HCT116 (cell line): ENCODE data around the gene FOXD1. TPM values are rescaled to one million over a fixed set of nuclear protein-coding genes. Genes with fewer than 3 reads are reported as not detected.

Experiments used
- ATAC-seq: fragments of 200-7000 bp; cut with Tn5 transposase; 2 replicates; pipeline ENCODE4 v1.9.1; 2020; ENCODE audit warnings: mild to moderate bottlenecking, moderate library complexity
- Bru-seq: library from RNA; stranded (reverse); fragments of 400-500 nt; gene quantifications from one replicate; lab custom pipeline; 2021; lab: Mats Ljungman, UMichigan
- BruChase-seq, 2 experiments: library from RNA; stranded (reverse); fragments of 400-500 nt; gene quantifications; one replicate each; lab custom pipeline; 2021; lab: Mats Ljungman, UMichigan
- BruUV-seq: library from RNA; stranded (reverse); fragments of 400-500 nt; replicated peaks from 2 replicates; lab custom pipeline; 2021; lab: Mats Ljungman, UMichigan
- CTCF ChIA-PET: fragments of 300-600 bp; sonication (Branson Sonifier 250); formaldehyde crosslinking; loops from one replicate; lab custom pipeline; 2021; ENCODE audit warnings: antibody characterized with exemption; lab: Charles Lee
- POLR2A ChIA-PET: fragments of 300-600, 350-600 bp; sonication (Branson Sonifier 250); formaldehyde crosslinking; loops from one replicate; lab custom pipeline; 2021; ENCODE audit warnings: antibody characterized with exemption; lab: Charles Lee
- RAD21 ChIA-PET, 2 experiments: fragments of 300-600 bp; sonication (Branson Sonifier 250); formaldehyde crosslinking; loops; one replicate each; lab custom pipeline; 2023; ENCODE audit warnings: low total read pairs in 2 of 2; ENCODE audit not compliant: uncharacterized antibody in 2 of 2, unreplicated experiment in 2 of 2, low non-redundant PET in 1 of 2; lab: Charles Lee
- DNase-seq: peaks from one replicate; pipeline ENCODE4 v3.0.0-alpha.2; 2010; ENCODE audit warnings: low read depth, low spot score
- H2AFZ ChIP-seq: fragments of 200-600 bp; shearing (Covaris generic), sonication (generic); 2 replicates; pipeline ENCODE4 v1.6.1; 2017; ENCODE audit warnings: low read depth, mixed run types, mixed read lengths, antibody characterized with exemption, low read length; ENCODE audit not compliant: poor library complexity, severe bottlenecking
- H3K27ac ChIP-seq: 2 replicates; pipeline ENCODE4 v1.5.1; 2012; ENCODE audit warnings: low read depth, low read length
- H3K27me3 ChIP-seq: fragments of 200-600 bp; sonication (generic); 2 replicates; pipeline ENCODE4 v1.6.1; 2016; ENCODE audit warnings: mixed run types, low read length, mixed read lengths; ENCODE audit not compliant: insufficient read depth
- H3K36me3 ChIP-seq, 2 experiments: fragments of 200-500 bp in 1 of 2; fragments of 200-600 bp in 1 of 2; sonication (Bioruptor generic) in 1 of 2; sonication (generic) in 1 of 2; 2 replicates each; pipeline versions ENCODE4 v1.5.1 to v1.6.1; 2014 to 2016; ENCODE audit warnings: low read length in 2 of 2, inconsistent platforms in 1 of 2, mixed read lengths in 1 of 2, mixed run types in 1 of 2; ENCODE audit not compliant: insufficient read depth in 2 of 2, control insufficient read depth in 1 of 2
- H3K4me1 ChIP-seq, 2 experiments: fragments of 200-600 bp in 1 of 2; sonication (generic) in 1 of 2; 2 replicates each; pipeline versions ENCODE4 v1.5.1 to v1.6.1; 2012 to 2017; ENCODE audit warnings: low read length in 2 of 2, inconsistent platforms in 1 of 2, mild to moderate bottlenecking in 1 of 2, mixed read lengths in 1 of 2, mixed run types in 1 of 2, moderate library complexity in 1 of 2; ENCODE audit not compliant: insufficient read depth in 2 of 2, control insufficient read depth in 1 of 2
- H3K4me2 ChIP-seq: fragments of 200-600 bp; sonication (generic); 2 replicates; pipeline ENCODE4 v1.6.1; 2017; ENCODE audit warnings: mixed run types, low read length, mixed read lengths
- H3K4me3 ChIP-seq, 2 experiments: fragments of 200-600 bp in 1 of 2; sonication (generic) in 1 of 2; replicated peaks in 1 of 2; 2 replicates each; pipeline ENCODE4 v1.5.1; 2011 to 2016; ENCODE audit warnings: low read length in 2 of 2, control low read depth in 1 of 2, low read depth in 1 of 2, mild to moderate bottlenecking in 1 of 2, mixed read lengths in 1 of 2, mixed run types in 1 of 2
- H3K79me2 ChIP-seq: fragments of 200-600 bp; sonication (generic); 2 replicates; pipeline ENCODE4 v1.6.1; 2017; ENCODE audit warnings: mild to moderate bottlenecking, mixed run types, low read length, moderate library complexity, mixed read lengths; ENCODE audit not compliant: insufficient read depth
- H3K9ac ChIP-seq: fragments of 200-600 bp; sonication (generic); 2 replicates; pipeline ENCODE4 v1.6.1; 2016; ENCODE audit warnings: low read length, mixed read lengths
- H3K9me2 ChIP-seq: fragments of 200-600 bp; sonication (generic), shearing (Covaris generic); 2 replicates; pipeline ENCODE4 v1.6.1; 2017; ENCODE audit warnings: mixed run types, mild to moderate bottlenecking, moderate library complexity; ENCODE audit not compliant: insufficient read depth
- H3K9me3 ChIP-seq, 2 experiments: fragments of 200-500 bp in 1 of 2; fragments of 200-600 bp in 1 of 2; sonication (Bioruptor generic) in 1 of 2; sonication (generic) in 1 of 2; 2 replicates each; pipeline ENCODE4 v1.6.1; 2014 to 2017; ENCODE audit warnings: low read length in 2 of 2, mixed read lengths in 2 of 2, inconsistent platforms in 1 of 2, low read depth in 1 of 2, mild to moderate bottlenecking in 1 of 2, mixed run types in 1 of 2, moderate library complexity in 1 of 2; ENCODE audit not compliant: control insufficient read depth in 1 of 2, insufficient read depth in 1 of 2
- H4K20me1 ChIP-seq: fragments of 200-600 bp; sonication (generic), shearing (Covaris generic); 2 replicates; pipeline ENCODE4 v1.6.1; 2017; ENCODE audit warnings: mixed run types, mild to moderate bottlenecking, moderate library complexity; ENCODE audit not compliant: insufficient read depth
- CBX3 ChIP-seq: IDR thresholded peaks from 2 replicates; pipeline ENCODE4 v1.6.1; 2012; ENCODE audit warnings: low read depth
- CEBPB ChIP-seq: IDR thresholded peaks from 2 replicates; pipeline ENCODE4 v1.6.1; 2012; ENCODE audit warnings: low read depth
- EGR1 ChIP-seq: IDR thresholded peaks from 2 replicates; pipeline ENCODE4 v1.6.1; 2012; ENCODE audit warnings: low read depth
- EZH2 ChIP-seq: fragments of 200-600 bp; sonication (generic); IDR thresholded peaks from 2 replicates; pipeline ENCODE4 v1.6.1; 2017; ENCODE audit warnings: antibody characterized with exemption, mixed run types
- FOSL1 ChIP-seq: IDR thresholded peaks from 2 replicates; pipeline ENCODE4 v1.6.1; 2012; ENCODE audit warnings: low read depth
- JUND ChIP-seq: IDR thresholded peaks from 2 replicates; pipeline ENCODE4 v1.6.1; 2012
- POLR2A ChIP-seq: IDR thresholded peaks from 2 replicates; pipeline ENCODE4 v1.7.0; 2011; ENCODE audit warnings: borderline replicate concordance; ENCODE audit not compliant: insufficient read depth, insufficient read length; ENCODE audit errors: extremely low read depth
- POLR2AphosphoS5 ChIP-seq: IDR thresholded peaks from 2 replicates; pipeline ENCODE4 v1.6.1; 2011; ENCODE audit warnings: mild to moderate bottlenecking, low read depth, low read length, moderate library complexity
- RAD21 ChIP-seq: IDR thresholded peaks from 2 replicates; pipeline ENCODE4 v1.6.1; 2012; ENCODE audit warnings: low read depth, mild to moderate bottlenecking
- SRF ChIP-seq: IDR thresholded peaks from 2 replicates; pipeline ENCODE4 v1.6.1; 2012; ENCODE audit warnings: low read depth
- TCF7L2 ChIP-seq: IDR thresholded peaks from 2 replicates; pipeline ENCODE4 v1.7.0; 2011; ENCODE audit warnings: borderline replicate concordance, inconsistent platforms; ENCODE audit not compliant: insufficient read depth, insufficient read length; ENCODE audit errors: extremely low read depth
- YY1 ChIP-seq: IDR thresholded peaks from 2 replicates; pipeline ENCODE4 v1.6.1; 2011; ENCODE audit warnings: low read length, low read depth, moderate library complexity, mild to moderate bottlenecking; ENCODE audit not compliant: insufficient replicate concordance; ENCODE audit errors: extremely low read depth
- intact Hi-C: fragments of 100-400 bp; cut with micrococcal nuclease; formaldehyde crosslinking; loops from 2 replicates; pipeline ENCODE4 v1.10.0; 2022
- long read RNA-seq: library from polyadenylated mRNA; unstranded; transcript quantifications from one replicate; pipeline ENCODE4 v2.0.0, GENCODE V29; 2021; ENCODE audit not compliant: unreplicated experiment
- polyA plus RNA-seq: library from polyadenylated mRNA; unstranded; fragments of >200 nt; gene quantifications from 2 replicates; pipeline ENCODE4 v1.2.1, GENCODE V29; 2012; ENCODE audit warnings: missing spikeins
- total RNA-seq: library from RNA; stranded (reverse); gene quantifications from one replicate; pipeline ENCODE4 v1.2.1, GENCODE V29; 2021; ENCODE audit not compliant: unreplicated experiment
- TF ChIP-seq, protein P1 (sequence below), 3 experiments: fragments of 200-600 bp in 1 of 3; sonication (generic) in 1 of 3; IDR thresholded peaks in 2 of 3; conservative IDR thresholded peaks in 1 of 3; 2 replicates each; pipeline ENCODE4 v1.5.1; 2012 to 2017; ENCODE audit warnings: low read depth in 2 of 3, low read length in 2 of 3, antibody characterized with exemption in 1 of 3, borderline replicate concordance in 1 of 3, control low read depth in 1 of 3, mild to moderate bottlenecking in 1 of 3, mixed read lengths in 1 of 3, mixed run types in 1 of 3, moderate library complexity in 1 of 3; ENCODE audit not compliant: insufficient read depth in 1 of 3
- TF ChIP-seq, protein P2 (sequence below): IDR thresholded peaks from 2 replicates; pipeline ENCODE4 v1.6.1; 2012
- TF ChIP-seq, protein P3 (sequence below): IDR thresholded peaks from 2 replicates; pipeline ENCODE4 v1.6.1; 2011; ENCODE audit warnings: mild to moderate bottlenecking, low read length, moderate library complexity; ENCODE audit not compliant: insufficient replicate concordance; ENCODE audit errors: extremely low read depth
- TF ChIP-seq, protein P4 (sequence below): IDR thresholded peaks from 2 replicates; pipeline ENCODE4 v1.6.1; 2012; ENCODE audit warnings: low read depth

Gene FOXD1
- total RNA-seq = 26.8 TPM
- polyA plus RNA-seq = 14.1 and 15.8 TPM in 2 replicates
- Bru-seq, nascent RNA = percentile 64 among the genes with signal in this experiment
- percentile 77 among the genes with signal in this experiment for BruChase-seq, experiment 1, labeled RNA remaining after a 6-hour chase
- percentile 82 among the genes with signal in this experiment for BruChase-seq, experiment 2, labeled RNA remaining after a 2-hour chase
- long read RNA-seq, transcript FOXD1-201 (2 exons, 406 nt) = minor isoform, 5 of 66 reads
- long read RNA-seq, transcript FOXD1-202 (1 exons, 2,272 nt) = major isoform, 57 of 66 reads
- long read RNA-seq, partial matches to known transcripts = 0 of 66 reads
- long read RNA-seq, other reads (novel, unspliced or antisense) = 4 of 66 reads

DNA sequence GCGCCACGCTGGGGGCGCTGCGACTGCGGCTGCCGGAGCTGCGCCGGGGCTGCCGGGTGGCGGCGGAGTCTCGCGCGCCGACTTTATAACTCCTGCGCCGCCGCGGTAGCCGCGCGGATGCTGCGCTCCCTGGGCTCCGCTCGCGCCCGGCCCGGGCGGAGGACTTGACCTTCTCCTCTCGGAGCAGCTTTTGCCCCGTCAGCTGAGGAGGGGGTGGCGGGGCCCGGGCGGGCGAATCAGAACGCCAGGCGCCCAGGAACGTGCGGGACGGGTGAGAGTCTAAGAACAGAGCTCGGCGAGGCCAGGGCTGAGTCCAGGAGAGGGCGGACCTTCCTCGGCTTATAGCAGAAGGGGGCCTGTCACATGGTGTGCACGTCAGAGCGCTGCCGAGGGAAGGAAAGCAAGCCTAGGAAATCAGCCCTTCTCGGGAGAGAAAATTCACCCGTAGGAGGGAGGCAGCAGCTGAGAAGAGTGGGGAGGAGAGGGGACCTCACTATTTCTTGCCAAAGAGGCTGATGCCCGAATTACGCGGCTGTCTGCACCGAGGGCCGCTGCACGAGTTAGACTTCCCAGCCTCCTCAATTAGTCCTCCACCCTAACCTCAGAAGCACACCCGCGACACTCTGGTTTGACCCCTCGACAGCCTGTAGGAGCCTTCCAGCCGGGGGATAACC, at the start of gene FOXD1:
Gene FOXD1 (minus strand): TSS at position 315 of the 674 bp plus-strand sequence. CDS start 415 bp downstream, outside the sequence.
- Histone ChIP-seq H3K9me2 (no peaks in the 10 kb centered on the region), H3K27me3 (no peaks in the 10 kb centered on the region), H3K4me2 (peak within 1 kb of the TSS; percentile 74), H3K9me3 (no peaks in the 10 kb centered on the region), H3K36me3 (no peaks in the 10 kb centered on the region), H4K20me1 (no peaks in the 10 kb centered on the region), H3K9ac (peak within 1 kb of the TSS; percentile 71), H3K27ac (peak within 1 kb of the TSS; percentile 89), H3K4me1 (peaks cover 12 to 29% of the 10 kb centered on the region in 2 experiments; a peak in 3 of 4 replicates), H3K79me2 (peaks cover 21% of the 10 kb centered on the region), H3K4me3 (peak within 1 kb of the TSS; percentile 64 to 67), H2AFZ (peak within 1 kb of the TSS; percentile 3)
- CTCF ChIA-PET = interaction anchor here (0.9 to 2.9 kb wide), 4 partner anchors 11 to 233 kb away, joined by 3 to 23 read pairs (median 5); partner anchors contain the start of gene BTF3
- POLR2A ChIA-PET = interaction anchor here (0.9 to 1.6 kb wide), 8 partner anchors 11 to 259 kb away, joined by 3 to 9 read pairs (median 4); partner anchors contain the start of gene BTF3
- intact Hi-C loops = loop anchor here (1.0 kb wide), 1 partner anchor 117 kb away; the partner anchor contains the start of genes ANKRA2 and UTP15
- ATAC-seq (peak; percentile 88), DNase-seq (peak; percentile 92)
- RAD21 ChIA-PET = interaction anchor here in 1 of 2 experiments (0.9 to 1.0 kb wide), 2 partner anchors 231 to 232 kb away, joined by 4 to 7 read pairs; no protein-coding TSS in a partner anchor
- no TSS peak for BruUV-seq
- TF ChIP-seq EZH2 (no peak), CEBPB (no peak), RAD21 (no peak), TCF7L2 (peak; percentile 45), SRF (no peak), POLR2AphosphoS5 (peak; percentile 93), EGR1 (peak; percentile 64), YY1 (peak; percentile 32), FOSL1 (no peak), CBX3 (peak; percentile 76), POLR2A (peak; percentile 67), JUND (no peak)
- TF ChIP-seq, protein P1, sequence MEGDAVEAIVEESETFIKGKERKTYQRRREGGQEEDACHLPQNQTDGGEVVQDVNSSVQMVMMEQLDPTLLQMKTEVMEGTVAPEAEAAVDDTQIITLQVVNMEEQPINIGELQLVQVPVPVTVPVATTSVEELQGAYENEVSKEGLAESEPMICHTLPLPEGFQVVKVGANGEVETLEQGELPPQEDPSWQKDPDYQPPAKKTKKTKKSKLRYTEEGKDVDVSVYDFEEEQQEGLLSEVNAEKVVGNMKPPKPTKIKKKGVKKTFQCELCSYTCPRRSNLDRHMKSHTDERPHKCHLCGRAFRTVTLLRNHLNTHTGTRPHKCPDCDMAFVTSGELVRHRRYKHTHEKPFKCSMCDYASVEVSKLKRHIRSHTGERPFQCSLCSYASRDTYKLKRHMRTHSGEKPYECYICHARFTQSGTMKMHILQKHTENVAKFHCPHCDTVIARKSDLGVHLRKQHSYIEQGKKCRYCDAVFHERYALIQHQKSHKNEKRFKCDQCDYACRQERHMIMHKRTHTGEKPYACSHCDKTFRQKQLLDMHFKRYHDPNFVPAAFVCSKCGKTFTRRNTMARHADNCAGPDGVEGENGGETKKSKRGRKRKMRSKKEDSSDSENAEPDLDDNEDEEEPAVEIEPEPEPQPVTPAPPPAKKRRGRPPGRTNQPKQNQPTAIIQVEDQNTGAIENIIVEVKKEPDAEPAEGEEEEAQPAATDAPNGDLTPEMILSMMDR (IDR thresholded peaks at IDR 0.05 in 2 of 3, conservative IDR thresholded peaks at IDR 0.05 in 1 of 3; ENCODE audit: borderline replicate concordance in 1 of 3, insufficient read depth in 1 of 3, low read depth in 2 of 3, low read length in 2 of 3) = no peak
- TF ChIP-seq, protein P2, sequence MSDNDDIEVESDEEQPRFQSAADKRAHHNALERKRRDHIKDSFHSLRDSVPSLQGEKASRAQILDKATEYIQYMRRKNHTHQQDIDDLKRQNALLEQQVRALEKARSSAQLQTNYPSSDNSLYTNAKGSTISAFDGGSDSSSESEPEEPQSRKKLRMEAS = peak; percentile 92
- TF ChIP-seq, protein P3, sequence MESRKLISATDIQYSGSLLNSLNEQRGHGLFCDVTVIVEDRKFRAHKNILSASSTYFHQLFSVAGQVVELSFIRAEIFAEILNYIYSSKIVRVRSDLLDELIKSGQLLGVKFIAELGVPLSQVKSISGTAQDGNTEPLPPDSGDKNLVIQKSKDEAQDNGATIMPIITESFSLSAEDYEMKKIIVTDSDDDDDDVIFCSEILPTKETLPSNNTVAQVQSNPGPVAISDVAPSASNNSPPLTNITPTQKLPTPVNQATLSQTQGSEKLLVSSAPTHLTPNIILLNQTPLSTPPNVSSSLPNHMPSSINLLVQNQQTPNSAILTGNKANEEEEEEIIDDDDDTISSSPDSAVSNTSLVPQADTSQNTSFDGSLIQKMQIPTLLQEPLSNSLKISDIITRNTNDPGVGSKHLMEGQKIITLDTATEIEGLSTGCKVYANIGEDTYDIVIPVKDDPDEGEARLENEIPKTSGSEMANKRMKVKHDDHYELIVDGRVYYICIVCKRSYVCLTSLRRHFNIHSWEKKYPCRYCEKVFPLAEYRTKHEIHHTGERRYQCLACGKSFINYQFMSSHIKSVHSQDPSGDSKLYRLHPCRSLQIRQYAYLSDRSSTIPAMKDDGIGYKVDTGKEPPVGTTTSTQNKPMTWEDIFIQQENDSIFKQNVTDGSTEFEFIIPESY = peak; percentile 41
- TF ChIP-seq, protein P4, sequence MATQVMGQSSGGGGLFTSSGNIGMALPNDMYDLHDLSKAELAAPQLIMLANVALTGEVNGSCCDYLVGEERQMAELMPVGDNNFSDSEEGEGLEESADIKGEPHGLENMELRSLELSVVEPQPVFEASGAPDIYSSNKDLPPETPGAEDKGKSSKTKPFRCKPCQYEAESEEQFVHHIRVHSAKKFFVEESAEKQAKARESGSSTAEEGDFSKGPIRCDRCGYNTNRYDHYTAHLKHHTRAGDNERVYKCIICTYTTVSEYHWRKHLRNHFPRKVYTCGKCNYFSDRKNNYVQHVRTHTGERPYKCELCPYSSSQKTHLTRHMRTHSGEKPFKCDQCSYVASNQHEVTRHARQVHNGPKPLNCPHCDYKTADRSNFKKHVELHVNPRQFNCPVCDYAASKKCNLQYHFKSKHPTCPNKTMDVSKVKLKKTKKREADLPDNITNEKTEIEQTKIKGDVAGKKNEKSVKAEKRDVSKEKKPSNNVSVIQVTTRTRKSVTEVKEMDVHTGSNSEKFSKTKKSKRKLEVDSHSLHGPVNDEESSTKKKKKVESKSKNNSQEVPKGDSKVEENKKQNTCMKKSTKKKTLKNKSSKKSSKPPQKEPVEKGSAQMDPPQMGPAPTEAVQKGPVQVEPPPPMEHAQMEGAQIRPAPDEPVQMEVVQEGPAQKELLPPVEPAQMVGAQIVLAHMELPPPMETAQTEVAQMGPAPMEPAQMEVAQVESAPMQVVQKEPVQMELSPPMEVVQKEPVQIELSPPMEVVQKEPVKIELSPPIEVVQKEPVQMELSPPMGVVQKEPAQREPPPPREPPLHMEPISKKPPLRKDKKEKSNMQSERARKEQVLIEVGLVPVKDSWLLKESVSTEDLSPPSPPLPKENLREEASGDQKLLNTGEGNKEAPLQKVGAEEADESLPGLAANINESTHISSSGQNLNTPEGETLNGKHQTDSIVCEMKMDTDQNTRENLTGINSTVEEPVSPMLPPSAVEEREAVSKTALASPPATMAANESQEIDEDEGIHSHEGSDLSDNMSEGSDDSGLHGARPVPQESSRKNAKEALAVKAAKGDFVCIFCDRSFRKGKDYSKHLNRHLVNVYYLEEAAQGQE = no peak
